ENCODE results near the gene AQP3.

DNA sequence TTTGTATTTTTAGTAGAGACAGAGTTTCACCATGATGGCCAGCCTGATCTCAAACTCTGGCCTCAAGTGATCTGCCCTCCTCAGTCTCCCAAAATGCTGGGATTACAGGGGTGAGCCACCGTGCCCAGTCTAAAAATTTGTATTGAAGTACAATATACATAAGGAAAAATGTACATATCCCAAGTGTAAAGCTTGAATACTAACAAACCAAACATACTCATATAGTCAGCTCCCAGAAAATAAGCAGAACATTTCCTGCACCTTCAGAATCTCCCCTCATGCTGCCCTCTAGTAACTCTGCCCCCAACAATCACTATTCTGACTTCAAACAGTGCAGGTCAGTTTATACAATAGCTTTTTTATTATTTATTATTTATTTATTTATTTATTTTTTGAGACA, 28.0 kb upstream of the AQP3 start:
- TF ChIP-seq POLR2AphosphoS5 (IDR thresholded peaks at IDR 0.05; ENCODE audit: low read depth, low read length) = no peak
- no peak for TF ChIP-seq CREB1 (IDR thresholded peaks at IDR 0.05)
- no peak for TF ChIP-seq POLR2A (IDR thresholded peaks at IDR 0.05; ENCODE audit: control extremely low read depth in 1 of 2, low read depth in 2 of 2, low read length in 2 of 2)
- no peak for TF ChIP-seq JUND (IDR thresholded peaks at IDR 0.05; ENCODE audit: low read length)
- TF ChIP-seq, protein P1, sequence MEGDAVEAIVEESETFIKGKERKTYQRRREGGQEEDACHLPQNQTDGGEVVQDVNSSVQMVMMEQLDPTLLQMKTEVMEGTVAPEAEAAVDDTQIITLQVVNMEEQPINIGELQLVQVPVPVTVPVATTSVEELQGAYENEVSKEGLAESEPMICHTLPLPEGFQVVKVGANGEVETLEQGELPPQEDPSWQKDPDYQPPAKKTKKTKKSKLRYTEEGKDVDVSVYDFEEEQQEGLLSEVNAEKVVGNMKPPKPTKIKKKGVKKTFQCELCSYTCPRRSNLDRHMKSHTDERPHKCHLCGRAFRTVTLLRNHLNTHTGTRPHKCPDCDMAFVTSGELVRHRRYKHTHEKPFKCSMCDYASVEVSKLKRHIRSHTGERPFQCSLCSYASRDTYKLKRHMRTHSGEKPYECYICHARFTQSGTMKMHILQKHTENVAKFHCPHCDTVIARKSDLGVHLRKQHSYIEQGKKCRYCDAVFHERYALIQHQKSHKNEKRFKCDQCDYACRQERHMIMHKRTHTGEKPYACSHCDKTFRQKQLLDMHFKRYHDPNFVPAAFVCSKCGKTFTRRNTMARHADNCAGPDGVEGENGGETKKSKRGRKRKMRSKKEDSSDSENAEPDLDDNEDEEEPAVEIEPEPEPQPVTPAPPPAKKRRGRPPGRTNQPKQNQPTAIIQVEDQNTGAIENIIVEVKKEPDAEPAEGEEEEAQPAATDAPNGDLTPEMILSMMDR (IDR thresholded peaks at IDR 0.05; ENCODE audit: control extremely low read depth in 1 of 3, insufficient read depth in 1 of 3, low read depth in 1 of 3, low read length in 3 of 3) = no peak
- no peak for TF ChIP-seq TEAD4 (IDR thresholded peaks at IDR 0.05; ENCODE audit: low read depth, low read length)
- TF ChIP-seq, protein P2, sequence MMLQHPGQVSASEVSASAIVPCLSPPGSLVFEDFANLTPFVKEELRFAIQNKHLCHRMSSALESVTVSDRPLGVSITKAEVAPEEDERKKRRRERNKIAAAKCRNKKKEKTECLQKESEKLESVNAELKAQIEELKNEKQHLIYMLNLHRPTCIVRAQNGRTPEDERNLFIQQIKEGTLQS (IDR thresholded peaks at IDR 0.05; ENCODE audit: insufficient read depth, low read depth, low read length) = no peak
